Eye (tissue), 1 donor: ENCODE measurements around the gene USP28.
"Not testable (repeated sequence)": the region's sequence is repeated elsewhere in the genome, so short reads cannot be mapped to it uniquely, and the experiment has no call there.

ENCODE experiments used
- DNase-seq: peaks from one replicate; pipeline ENCODE4 v3.0.0-alpha.2; 2015

Gene USP28, protein sequence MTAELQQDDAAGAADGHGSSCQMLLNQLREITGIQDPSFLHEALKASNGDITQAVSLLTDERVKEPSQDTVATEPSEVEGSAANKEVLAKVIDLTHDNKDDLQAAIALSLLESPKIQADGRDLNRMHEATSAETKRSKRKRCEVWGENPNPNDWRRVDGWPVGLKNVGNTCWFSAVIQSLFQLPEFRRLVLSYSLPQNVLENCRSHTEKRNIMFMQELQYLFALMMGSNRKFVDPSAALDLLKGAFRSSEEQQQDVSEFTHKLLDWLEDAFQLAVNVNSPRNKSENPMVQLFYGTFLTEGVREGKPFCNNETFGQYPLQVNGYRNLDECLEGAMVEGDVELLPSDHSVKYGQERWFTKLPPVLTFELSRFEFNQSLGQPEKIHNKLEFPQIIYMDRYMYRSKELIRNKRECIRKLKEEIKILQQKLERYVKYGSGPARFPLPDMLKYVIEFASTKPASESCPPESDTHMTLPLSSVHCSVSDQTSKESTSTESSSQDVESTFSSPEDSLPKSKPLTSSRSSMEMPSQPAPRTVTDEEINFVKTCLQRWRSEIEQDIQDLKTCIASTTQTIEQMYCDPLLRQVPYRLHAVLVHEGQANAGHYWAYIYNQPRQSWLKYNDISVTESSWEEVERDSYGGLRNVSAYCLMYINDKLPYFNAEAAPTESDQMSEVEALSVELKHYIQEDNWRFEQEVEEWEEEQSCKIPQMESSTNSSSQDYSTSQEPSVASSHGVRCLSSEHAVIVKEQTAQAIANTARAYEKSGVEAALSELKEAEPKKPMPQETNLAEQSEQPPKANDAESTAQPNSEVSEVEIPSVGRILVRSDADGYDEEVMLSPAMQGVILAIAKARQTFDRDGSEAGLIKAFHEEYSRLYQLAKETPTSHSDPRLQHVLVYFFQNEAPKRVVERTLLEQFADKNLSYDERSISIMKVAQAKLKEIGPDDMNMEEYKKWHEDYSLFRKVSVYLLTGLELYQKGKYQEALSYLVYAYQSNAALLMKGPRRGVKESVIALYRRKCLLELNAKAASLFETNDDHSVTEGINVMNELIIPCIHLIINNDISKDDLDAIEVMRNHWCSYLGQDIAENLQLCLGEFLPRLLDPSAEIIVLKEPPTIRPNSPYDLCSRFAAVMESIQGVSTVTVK

DNA sequence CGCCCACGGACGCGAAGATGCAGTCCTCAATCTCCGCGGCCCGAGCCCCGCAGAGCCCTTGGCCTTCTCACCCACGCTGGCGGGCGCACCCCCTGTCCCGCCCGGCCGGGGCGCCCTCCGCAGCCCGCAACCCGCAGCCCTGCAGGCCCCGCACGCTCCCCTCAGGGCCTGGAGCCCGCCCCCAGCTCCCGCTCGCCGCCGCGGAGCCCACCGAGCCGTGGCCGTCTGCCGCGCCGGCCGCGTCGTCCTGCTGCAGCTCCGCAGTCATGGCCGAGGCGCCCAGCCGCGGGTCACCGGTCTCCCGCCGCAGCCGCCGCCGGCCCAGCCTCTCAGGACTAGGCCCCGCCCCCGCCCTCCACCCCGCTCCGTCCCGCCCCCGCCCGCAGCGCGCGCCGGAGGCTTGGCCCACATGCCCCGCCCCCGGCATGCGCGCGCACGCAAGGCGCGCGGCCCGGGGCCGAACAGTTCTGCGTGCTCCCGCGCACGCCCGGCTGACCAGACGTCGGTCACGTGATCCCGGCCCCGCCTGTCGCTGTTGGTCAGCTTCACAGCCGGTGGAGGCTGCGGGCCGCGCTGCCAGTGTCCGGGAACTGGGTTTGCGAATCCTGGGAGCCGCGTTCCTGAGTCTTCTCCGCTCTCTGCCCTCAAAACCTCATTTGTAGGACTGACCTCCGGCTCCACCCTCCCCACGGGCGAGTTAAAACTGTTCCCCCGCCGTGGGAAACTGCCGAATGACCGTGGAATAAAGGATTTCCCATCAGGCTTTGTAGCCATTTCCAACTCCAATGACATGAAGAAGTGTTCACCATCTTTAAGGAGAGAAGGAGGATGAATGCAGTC, at the start of gene USP28:
Gene USP28, minus strand, starts transcription at position 339 of the 840 bp plus-strand sequence. Its CDS starts 71 bp downstream, at position 268.
- peak; percentile 98 for DNase-seq

GRCh38 chr11:113923572-113923971, 48.2 kb upstream of the USP28 start:
- no peak for DNase-seq

GRCh38 chr11:113911491-113911890, 36.1 kb upstream of the USP28 start:
- DNase-seq, result not testable (repeated sequence)

DNA sequence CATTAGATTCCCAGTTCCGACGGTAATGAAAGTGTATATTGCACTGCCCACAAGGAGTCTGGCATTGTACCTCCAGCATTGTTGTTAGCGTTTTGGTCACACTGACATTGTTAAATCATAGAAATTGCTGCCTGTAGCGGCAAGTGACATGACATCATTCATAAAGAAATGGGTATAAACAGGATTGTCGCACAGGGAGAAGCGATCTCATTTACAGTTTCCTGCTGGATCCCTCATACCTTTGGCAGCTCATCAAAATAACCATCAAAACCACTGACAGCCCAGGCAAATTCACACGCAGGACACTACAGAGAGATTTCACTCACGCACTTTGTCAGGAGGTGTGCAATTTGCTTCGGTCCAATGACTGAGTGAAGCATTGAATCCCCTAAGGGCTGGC, 32.7 kb upstream of the USP28 start:
- peak; percentile 42 for DNase-seq

DNA sequence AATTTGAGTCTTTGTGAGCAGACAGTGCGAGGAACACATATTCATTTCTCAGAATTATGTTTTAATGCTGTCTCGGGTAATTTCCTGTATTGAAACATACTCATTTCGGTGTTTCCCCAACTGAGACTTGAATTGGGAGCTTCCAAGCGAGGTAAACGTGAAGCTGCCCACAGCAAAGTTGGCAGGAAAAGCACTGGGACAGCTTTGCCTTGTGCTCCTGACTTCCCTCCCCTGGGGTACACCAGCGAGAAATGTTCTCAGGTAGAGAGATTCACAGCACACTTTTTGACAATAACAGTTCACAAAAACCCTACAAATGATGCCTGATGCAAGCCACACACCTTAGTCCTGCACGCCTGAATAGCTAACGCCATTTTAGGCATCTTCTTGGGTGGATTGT, 32.3 kb upstream of the USP28 start:
- DNase-seq, result no peak

- no peak for DNase-seq
These were observed 31.8 kb upstream of the USP28 start for GRCh38 chr11:113907152-113907551.

DNA sequence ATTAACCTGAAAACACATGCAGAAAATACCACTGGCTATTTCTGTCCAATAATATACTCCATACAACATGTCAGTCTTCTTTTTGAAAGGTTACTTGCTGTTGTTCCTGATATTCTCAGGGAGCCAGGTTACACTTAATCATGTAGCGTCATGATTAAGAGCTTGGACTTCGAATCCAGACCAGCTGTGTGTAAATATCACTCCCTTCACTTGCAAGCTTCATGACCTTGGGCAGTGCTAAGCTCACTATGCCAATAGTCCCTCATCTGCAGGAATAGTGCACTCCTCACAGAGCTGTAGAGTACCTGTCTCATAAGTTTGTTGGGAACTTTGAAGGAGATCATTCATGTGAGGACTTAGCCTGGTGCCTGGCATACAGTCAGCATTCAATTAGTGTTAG, 31.1 kb upstream of the USP28 start:
- DNase-seq, result no peak

DNA sequence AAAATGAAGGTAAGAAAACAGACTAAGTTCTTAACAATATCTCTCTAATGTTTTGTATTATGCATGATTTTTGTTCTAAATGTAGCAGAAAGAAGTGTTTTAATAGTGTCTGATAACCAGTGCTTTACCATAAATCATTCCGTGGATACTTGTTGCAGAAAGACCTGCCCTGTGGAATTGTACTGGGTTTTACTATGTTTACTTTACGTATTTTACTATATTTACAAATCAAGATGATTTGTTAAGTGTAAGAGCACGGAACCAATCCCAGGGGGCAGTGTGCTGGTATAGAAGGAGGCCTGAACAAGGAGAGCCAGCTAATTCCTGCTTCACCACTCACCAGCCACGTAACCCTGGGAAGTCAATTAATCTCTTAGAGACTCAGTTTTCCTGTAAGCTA, 30.7 kb upstream of the USP28 start:
- peak; percentile 22 for DNase-seq

DNA sequence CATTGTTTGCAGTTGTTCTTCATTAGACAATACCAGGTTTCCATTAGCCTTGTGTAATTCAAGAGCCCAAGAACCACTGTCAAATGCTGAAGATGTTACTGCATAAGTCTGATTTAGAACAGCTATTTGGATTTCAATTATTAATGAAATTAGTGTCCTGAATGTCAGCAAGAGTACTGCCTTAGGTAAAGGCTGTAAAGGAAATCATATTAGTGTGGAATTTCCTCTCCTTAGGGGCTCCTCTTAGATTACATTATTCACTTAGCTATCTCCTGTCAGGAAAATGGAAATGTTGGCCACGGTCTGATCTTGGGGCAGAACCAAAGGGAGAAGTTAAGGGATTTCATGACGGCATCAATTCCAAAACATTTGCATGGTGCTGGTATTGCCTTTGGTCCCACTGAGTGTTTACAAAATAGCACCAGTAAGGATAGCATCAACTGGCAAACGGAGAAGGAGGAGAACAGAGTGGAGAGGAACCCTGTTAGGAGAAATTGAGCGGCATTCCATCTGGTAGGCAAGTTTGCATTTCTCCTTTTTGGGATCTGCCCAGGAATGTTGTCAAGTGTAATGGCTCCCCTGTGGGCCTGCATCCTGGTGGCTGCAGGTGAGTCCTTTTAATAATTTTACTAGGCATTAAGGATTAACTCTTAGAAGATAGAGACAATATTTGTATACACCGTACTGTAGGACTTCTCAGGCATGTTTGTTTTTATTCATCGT, 29.2 kb upstream of the USP28 start, which contains the start of gene HTR3B:
Gene HTR3B, plus strand, starts transcription at position 418 of the 723 bp plus-strand sequence. Its CDS starts 138 bp downstream, at position 556.
- no peak for DNase-seq

DNA sequence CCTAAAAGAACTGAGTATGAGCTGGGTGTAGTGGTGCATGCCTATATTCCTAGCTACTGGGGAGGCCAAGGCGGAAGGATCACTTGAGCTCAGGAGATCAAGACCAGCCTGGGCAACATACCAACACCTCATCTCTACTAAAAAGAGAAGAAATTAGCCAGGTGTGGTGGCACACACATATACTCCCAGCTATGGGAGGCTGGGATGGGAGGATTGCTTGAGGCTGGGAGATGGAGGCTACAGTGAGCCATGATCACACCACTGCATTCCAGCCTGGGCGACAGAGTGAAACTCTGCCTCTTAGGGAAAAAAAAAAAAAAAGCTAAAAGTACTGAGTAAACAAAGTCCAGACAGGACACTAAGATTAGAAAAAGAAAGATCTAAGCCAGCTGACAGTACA, 25.8 kb upstream of the USP28 start:
- DNase-seq, result no peak

GRCh38 chr11:113896156-113896879, 20.9 kb upstream of the USP28 start:
- peak; percentile 80 for DNase-seq

DNA sequence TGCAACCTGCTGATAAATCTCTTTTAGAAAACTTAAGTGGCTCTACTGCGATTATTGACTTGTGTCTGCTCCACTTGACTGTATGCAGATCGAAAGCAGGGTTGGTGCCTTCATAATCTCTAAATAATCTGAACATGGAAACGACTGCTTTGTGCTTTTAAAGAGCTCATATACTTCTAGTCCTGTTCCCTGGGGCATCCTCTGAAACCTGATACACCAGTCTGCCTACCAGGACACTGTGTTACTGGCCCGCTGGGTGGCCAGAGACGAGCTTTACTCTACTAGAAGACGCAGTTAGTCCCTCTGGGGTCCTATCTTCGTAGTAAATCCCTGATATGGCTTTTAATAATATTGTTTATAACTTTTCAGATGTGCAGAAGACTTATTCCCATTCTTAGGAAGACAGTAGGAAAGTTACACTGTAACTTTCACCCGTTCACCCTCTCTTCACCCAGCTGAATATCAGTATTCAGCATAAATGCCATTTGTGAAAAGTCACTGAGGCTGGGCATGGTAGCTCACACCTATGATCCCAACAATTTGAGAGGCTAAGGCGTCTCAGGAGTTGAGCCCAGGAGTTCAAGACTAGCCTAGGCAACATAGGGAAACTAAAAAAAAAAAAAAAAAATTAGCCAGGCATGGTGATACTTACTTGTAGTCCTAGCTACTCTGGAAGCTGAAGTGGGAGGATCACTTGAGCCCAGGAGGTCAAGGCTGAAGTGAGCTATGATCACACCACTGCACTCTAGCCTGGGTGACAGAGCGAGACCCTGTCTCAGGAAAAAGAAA, 20.2 kb upstream of the USP28 start:
- no peak for DNase-seq

DNA sequence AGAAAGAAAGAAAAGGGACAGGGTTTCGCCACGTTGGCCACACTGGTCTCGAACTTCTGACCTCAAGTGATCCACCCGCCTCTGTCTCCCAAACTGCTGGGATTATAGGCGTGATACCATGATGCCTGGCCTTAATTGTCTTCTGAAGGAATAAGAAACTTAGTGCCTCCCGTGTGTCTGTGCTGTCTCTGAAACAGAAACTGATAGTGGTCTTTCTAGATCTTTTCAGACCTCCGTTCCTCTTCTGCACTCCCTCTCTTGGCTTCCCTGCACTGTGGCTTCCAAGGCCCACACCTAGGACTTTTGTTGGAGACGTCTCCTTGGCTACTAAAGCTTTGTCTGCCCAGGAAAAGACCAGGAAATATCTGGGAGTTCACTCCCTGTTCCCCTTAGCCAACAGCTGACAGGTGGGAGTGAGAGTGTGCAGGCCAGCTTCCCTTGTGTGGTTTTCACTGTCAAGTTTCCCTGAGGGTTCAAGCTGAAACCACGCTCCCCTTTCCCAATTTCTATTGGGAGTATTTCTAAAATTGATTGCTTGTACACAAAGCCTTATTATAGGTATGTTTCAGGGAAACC, 19.1 kb upstream of the USP28 start:
- DNase-seq, result no peak

- DNase-seq, result no peak
These were observed 13.5 kb upstream of the USP28 start for GRCh38 chr11:113888848-113889247.

DNA sequence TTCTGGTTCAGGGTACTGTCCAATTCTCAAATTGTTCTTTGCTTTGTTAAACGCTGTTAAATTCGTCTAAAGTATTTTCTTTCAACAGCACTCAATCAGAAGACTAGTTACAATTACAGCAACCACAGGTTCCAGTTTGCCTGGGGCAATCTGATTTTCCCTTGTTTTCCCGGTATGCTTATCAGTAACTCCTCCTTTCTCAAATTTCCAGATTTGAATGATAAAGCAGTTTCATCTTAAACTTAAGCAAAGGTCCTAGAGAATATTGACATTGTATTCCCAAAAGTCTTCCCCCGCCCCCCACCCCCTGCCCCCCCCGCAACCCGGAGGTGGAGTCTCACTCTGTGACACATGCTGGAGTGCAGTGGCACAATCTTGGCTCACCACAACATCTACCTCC, 10.5 kb upstream of the USP28 start:
- no peak for DNase-seq

- DNase-seq, result no peak
These were observed 9.0 kb upstream of the USP28 start for GRCh38 chr11:113884361-113884836.

DNA sequence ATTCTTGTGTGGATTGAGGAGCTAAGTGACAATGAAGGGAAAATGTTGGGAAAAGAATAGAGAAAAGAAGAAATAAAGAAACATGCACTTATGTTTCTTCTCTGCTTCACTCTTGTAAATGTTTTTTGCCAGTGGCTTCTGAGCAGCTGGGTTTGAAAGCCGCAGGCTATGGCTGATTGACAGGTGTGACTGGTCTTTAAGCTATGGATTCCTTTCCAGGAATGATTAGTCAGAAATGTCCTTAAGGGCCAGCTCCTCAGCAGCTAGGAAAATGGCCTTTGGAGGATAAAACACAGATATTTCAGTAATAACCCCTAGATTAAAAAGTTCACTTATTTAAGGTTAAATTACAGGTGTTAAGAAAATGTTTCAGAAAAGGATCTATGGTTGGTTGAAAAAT, 6.5 kb upstream of the USP28 start:
- DNase-seq, result no peak

GRCh38 chr11:113880971-113881370, 5.6 kb upstream of the USP28 start:
- no peak for DNase-seq

GRCh38 chr11:113879446-113879845, 4.1 kb upstream of the USP28 start:
- DNase-seq, result not testable (repeated sequence)
